GM18502 (cell line): ENCODE data around the gene SFRP2.

Experiments used
- ATAC-seq: cut with Tn5 transposase; IDR thresholded peaks from one replicate; pipeline ENCODE4 v1.9.1; 2021; ENCODE audit warnings: mild to moderate bottlenecking; ENCODE audit not compliant: unreplicated experiment, poor library complexity

Gene SFRP2

GRCh38 chr4:153798901-153799693 is 10.2 kb upstream of the SFRP2 start:
- ATAC-seq, result no peak

GRCh38 chr4:153798420-153798819 is 9.5 kb upstream of the SFRP2 start:
- no peak for ATAC-seq

- no peak for ATAC-seq
Observed at GRCh38 chr4:153794006-153794405, 5.1 kb upstream of the SFRP2 start.

- no peak for ATAC-seq
Observed at GRCh38 chr4:153792618-153793247, 3.9 kb upstream of the SFRP2 start.

GRCh38 chr4:153791746-153792617 is 3.1 kb upstream of the SFRP2 start:
- no peak for ATAC-seq

- no peak for ATAC-seq
Observed at GRCh38 chr4:153790962-153791551, 2.2 kb upstream of the SFRP2 start.

GRCh38 chr4:153790500-153790865 is 1.6 kb upstream of the SFRP2 start:
- no peak for ATAC-seq

- ATAC-seq, result no peak
Observed at GRCh38 chr4:153789741-153790499, 1.0 kb upstream of the SFRP2 start.

GRCh38 chr4:153788051-153788412 is 851 bp downstream of the SFRP2 start:
- ATAC-seq, result no peak

- ATAC-seq, result no peak
Observed at GRCh38 chr4:153787575-153787974, 1.3 kb downstream of the SFRP2 start.

GRCh38 chr4:153787061-153787560 is 1.8 kb downstream of the SFRP2 start:
- ATAC-seq, result no peak

GRCh38 chr4:153785910-153786721 is 2.8 kb downstream of the SFRP2 start:
- ATAC-seq, result no peak

- no peak for ATAC-seq
Observed at GRCh38 chr4:153784166-153784699, 4.7 kb downstream of the SFRP2 start.

GRCh38 chr4:153782581-153782980 is 6.3 kb downstream of the SFRP2 start:
- no peak for ATAC-seq

- ATAC-seq, result no peak
Observed at GRCh38 chr4:153781717-153782416, 7.0 kb downstream of the SFRP2 start.

GRCh38 chr4:153781280-153781679 is 7.6 kb downstream of the SFRP2 start:
- peak; percentile 15 for ATAC-seq

GRCh38 chr4:153780876-153781275 is 8.0 kb downstream of the SFRP2 start:
- ATAC-seq, result peak; percentile 89

GRCh38 chr4:153780221-153780620 is 8.7 kb downstream of the SFRP2 start:
- ATAC-seq, result no peak
